Neural cell (in vitro differentiated cells): ENCODE data around the gene TSKS. TPM values are rescaled to one million over a fixed set of nuclear protein-coding genes. Genes with fewer than 3 reads are reported as not detected.

Experiments used
- H2AFZ ChIP-seq: fragments of 200-600, 300-800 bp; sonication (generic), shearing (Covaris generic); 2 replicates; pipeline ENCODE4 v1.6.0; 2014; ENCODE audit warnings: low read depth, mild to moderate bottlenecking, antibody characterized with exemption, low read length, moderate library complexity
- H3F3A ChIP-seq: fragments of 200-600 bp; shearing (Covaris generic); 2 replicates; pipeline ENCODE4 v1.6.1; 2016; ENCODE audit warnings: mild to moderate bottlenecking, moderate library complexity, mixed read lengths, antibody characterized with exemption, low read length; ENCODE audit not compliant: insufficient read depth, poor library complexity, severe bottlenecking
- H3K27ac ChIP-seq: fragments of 200-600, 300-800 bp; sonication (generic), shearing (Covaris generic); 2 replicates; pipeline ENCODE4 v1.5.1; 2014; ENCODE audit warnings: mild to moderate bottlenecking, low read length, moderate library complexity
- H3K27me3 ChIP-seq: fragments of 300-800, 200-600 bp; sonication (generic), shearing (Covaris generic); 2 replicates; pipeline ENCODE4 v1.6.0; 2014; ENCODE audit warnings: mild to moderate bottlenecking, low read depth, low read length, moderate library complexity; ENCODE audit not compliant: insufficient read depth
- H3K36me3 ChIP-seq: fragments of 300-800, 200-600 bp; sonication (generic), shearing (Covaris generic); 2 replicates; pipeline ENCODE4 v1.5.1; 2014; ENCODE audit warnings: mild to moderate bottlenecking, antibody characterized with exemption, low read length, moderate library complexity; ENCODE audit not compliant: insufficient read depth
- H3K4me2 ChIP-seq: fragments of 300-800, 200-600 bp; sonication (generic), shearing (Covaris generic); 2 replicates; pipeline ENCODE4 v1.6.0; 2014; ENCODE audit warnings: mild to moderate bottlenecking, low read length
- H3K4me3 ChIP-seq: fragments of 300-800, 200-600 bp; sonication (generic), shearing (Covaris generic); 2 replicates; pipeline ENCODE4 v1.5.1; 2014; ENCODE audit warnings: mild to moderate bottlenecking, low read length, moderate library complexity
- H3K79me2 ChIP-seq: fragments of 200-600 bp; shearing (Covaris generic); replicated peaks from 2 replicates; pipeline ENCODE4 v1.6.0; 2014; ENCODE audit warnings: mild to moderate bottlenecking, low read length, moderate library complexity; ENCODE audit not compliant: insufficient read depth
- H3K9ac ChIP-seq: fragments of 300-800, 200-600 bp; sonication (generic), shearing (Covaris generic); 2 replicates; pipeline ENCODE4 v1.6.1; 2016; ENCODE audit warnings: mild to moderate bottlenecking, low read length, mixed read lengths
- H3K9me2 ChIP-seq: fragments of 200-600 bp; shearing (Covaris generic); 2 replicates; pipeline ENCODE4 v1.6.1; 2016; ENCODE audit warnings: mild to moderate bottlenecking, low read length, mixed read lengths; ENCODE audit not compliant: insufficient read depth
- H3K9me3 ChIP-seq: fragments of 200-600, 300-800 bp; sonication (generic), shearing (Covaris generic); 2 replicates; pipeline ENCODE4 v1.6.1; 2016; ENCODE audit warnings: mild to moderate bottlenecking, mixed run types, low read length, moderate library complexity, mixed read lengths
- H4K20me1 ChIP-seq: fragments of 200-600 bp; shearing (Covaris generic); 2 replicates; pipeline ENCODE4 v1.6.1; 2016; ENCODE audit warnings: mild to moderate bottlenecking, mixed run types; ENCODE audit not compliant: insufficient read depth
- CTCF ChIP-seq: fragments of 450-650 bp; IDR thresholded peaks from 2 replicates; pipeline ENCODE4 v1.5.1; 2014; ENCODE audit warnings: antibody characterized with exemption, mild to moderate bottlenecking, moderate library complexity; ENCODE audit not compliant: poor library complexity, severe bottlenecking
- EP300 ChIP-seq: fragments of 450-650 bp; conservative IDR thresholded peaks from 2 replicates; pipeline ENCODE4 v1.6.1; 2014; ENCODE audit warnings: antibody characterized with exemption, mild to moderate bottlenecking, moderate library complexity; ENCODE audit not compliant: poor library complexity, severe bottlenecking
- EZH2 ChIP-seq: fragments of 200-600, 300-800 bp; shearing (Covaris generic), sonication (generic); IDR thresholded peaks from 2 replicates; pipeline ENCODE4 v1.6.1; 2014; ENCODE audit warnings: antibody characterized with exemption, low read length, borderline replicate concordance, mild to moderate bottlenecking; ENCODE audit not compliant: insufficient read depth, poor library complexity, severe bottlenecking
- MXI1 ChIP-seq: fragments of 450-650 bp; conservative IDR thresholded peaks from 2 replicates; pipeline ENCODE4 v1.6.1; 2014; ENCODE audit warnings: antibody characterized with exemption, mild to moderate bottlenecking; ENCODE audit not compliant: poor library complexity, severe bottlenecking
- POLR2AphosphoS5 ChIP-seq: IDR thresholded peaks from 2 replicates; pipeline ENCODE4 v1.6.1; 2012
- RAD21 ChIP-seq: fragments of 450-650 bp; conservative IDR thresholded peaks from 2 replicates; pipeline ENCODE4 v1.6.1; 2014; ENCODE audit warnings: antibody characterized with exemption, mild to moderate bottlenecking, moderate library complexity
- REST ChIP-seq: IDR thresholded peaks from 2 replicates; pipeline ENCODE4 v1.6.1; 2012; ENCODE audit warnings: borderline replicate concordance
- SMC3 ChIP-seq: fragments of 450-650 bp; conservative IDR thresholded peaks from 2 replicates; pipeline ENCODE4 v1.6.1; 2014; ENCODE audit warnings: antibody characterized with exemption, mild to moderate bottlenecking, moderate library complexity; ENCODE audit not compliant: poor library complexity
- TAF1 ChIP-seq: IDR thresholded peaks from 2 replicates; pipeline ENCODE4 v1.6.1; 2012; ENCODE audit warnings: low read depth
- polyA plus RNA-seq: library from polyadenylated mRNA; depleted of rRNA; stranded (reverse); fragments of >200 nt; gene quantifications from 2 replicates; pipeline ENCODE4 v1.2.3, GENCODE V29; 2014

TSKS gene
- polyA plus RNA-seq, 1 donor from 2014 or later, result not detected

GRCh38 chr19:49691243-49692146 lies 71.6 kb downstream of the TSKS start:
- peak overlapping the region; percentile 65 for H3K4me2 ChIP-seq
- no peak overlapping the region for H2AFZ ChIP-seq
- H3F3A ChIP-seq, result no peaks in the 10 kb centered on the region
- H3K79me2 ChIP-seq, result peaks cover 21% of the 10 kb centered on the region
- H3K27ac ChIP-seq, result peak overlapping the region; percentile 99
- H3K36me3 ChIP-seq, result no peaks in the 10 kb centered on the region
- no peaks in the 10 kb centered on the region for H4K20me1 ChIP-seq
- H3K4me3 ChIP-seq, result peak overlapping the region; percentile 71
- H3K9me2 ChIP-seq, result no peaks in the 10 kb centered on the region
- no peaks in the 10 kb centered on the region for H3K27me3 ChIP-seq
- no peaks in the 10 kb centered on the region for H3K9me3 ChIP-seq
- H3K9ac ChIP-seq, result peak overlapping the region; percentile 98
- TF ChIP-seq CTCF (no peak), SMC3 (no peak), EP300 (no peak), MXI1 (peak; percentile 69), RAD21 (peak; percentile 38), POLR2AphosphoS5 (peak; percentile 84)

DNA sequence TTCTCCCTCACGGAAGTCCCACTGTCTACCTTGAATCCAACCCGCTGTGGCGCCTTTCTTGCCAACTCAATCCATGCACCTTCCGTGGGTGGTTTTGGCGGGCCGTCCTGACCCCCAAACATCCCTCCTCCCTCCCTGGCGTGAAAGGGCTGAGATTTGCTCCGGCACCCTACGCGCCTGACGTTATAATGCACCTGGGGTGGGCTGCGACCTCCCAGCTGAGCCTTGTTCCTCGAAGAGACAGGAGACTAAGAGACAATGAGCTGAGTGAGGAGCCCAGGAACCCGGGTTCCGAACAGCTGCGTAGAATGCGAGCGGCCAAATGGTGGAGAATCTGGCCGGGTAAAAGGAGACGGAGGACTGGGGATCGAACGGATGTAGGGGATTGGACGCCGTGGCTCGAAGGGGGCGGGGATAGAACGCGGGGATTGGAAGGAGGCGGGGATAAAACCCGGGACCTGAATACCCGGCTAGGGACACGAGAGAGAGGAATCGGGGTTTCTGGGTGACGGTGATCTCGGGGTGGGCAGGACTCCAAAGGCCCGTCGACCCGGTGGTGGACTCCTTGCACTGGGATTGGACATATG lies 72.4 kb downstream of the TSKS start, which contains the start of gene CPT1C:
Gene CPT1C, plus strand, starts transcription at position 461 of the 587 bp plus-strand sequence. CDS start 1,137 bp downstream, outside the sequence.
- peak within 1 kb of the TSS; percentile 68 for H3K4me2 ChIP-seq
- TF ChIP-seq TAF1, result peak; percentile 100
- TF ChIP-seq EP300, result peak; percentile 63
- no peak for TF ChIP-seq SMC3
- peak; percentile 98 for TF ChIP-seq POLR2AphosphoS5
- TF ChIP-seq EZH2, result no peak
- TF ChIP-seq RAD21, result no peak
- TF ChIP-seq MXI1, result no peak
- peak; percentile 98 for TF ChIP-seq REST
- H3K9me3 ChIP-seq, result no peaks in the 10 kb centered on the region
- H4K20me1 ChIP-seq, result no peaks in the 10 kb centered on the region
- no peaks in the 10 kb centered on the region for H3F3A ChIP-seq
- H3K9ac ChIP-seq, result peak within 1 kb of the TSS; percentile 98
- no peaks in the 10 kb centered on the region for H3K36me3 ChIP-seq
- peak within 1 kb of the TSS; percentile 99 for H3K27ac ChIP-seq
- H3K4me3 ChIP-seq, result peak within 1 kb of the TSS; percentile 71
- H3K27me3 ChIP-seq, result no peaks in the 10 kb centered on the region
- no peak within 1 kb of the TSS for H2AFZ ChIP-seq
- H3K9me2 ChIP-seq, result no peaks in the 10 kb centered on the region
- peaks cover 21% of the 10 kb centered on the region for H3K79me2 ChIP-seq
